Measurements from ENCODE around the gene FXYD2.
"Not testable (repeated sequence)": the region's sequence is repeated elsewhere in the genome, so short reads cannot be mapped to it uniquely, and the experiment has no call there.

The FXYD2 gene

DNA sequence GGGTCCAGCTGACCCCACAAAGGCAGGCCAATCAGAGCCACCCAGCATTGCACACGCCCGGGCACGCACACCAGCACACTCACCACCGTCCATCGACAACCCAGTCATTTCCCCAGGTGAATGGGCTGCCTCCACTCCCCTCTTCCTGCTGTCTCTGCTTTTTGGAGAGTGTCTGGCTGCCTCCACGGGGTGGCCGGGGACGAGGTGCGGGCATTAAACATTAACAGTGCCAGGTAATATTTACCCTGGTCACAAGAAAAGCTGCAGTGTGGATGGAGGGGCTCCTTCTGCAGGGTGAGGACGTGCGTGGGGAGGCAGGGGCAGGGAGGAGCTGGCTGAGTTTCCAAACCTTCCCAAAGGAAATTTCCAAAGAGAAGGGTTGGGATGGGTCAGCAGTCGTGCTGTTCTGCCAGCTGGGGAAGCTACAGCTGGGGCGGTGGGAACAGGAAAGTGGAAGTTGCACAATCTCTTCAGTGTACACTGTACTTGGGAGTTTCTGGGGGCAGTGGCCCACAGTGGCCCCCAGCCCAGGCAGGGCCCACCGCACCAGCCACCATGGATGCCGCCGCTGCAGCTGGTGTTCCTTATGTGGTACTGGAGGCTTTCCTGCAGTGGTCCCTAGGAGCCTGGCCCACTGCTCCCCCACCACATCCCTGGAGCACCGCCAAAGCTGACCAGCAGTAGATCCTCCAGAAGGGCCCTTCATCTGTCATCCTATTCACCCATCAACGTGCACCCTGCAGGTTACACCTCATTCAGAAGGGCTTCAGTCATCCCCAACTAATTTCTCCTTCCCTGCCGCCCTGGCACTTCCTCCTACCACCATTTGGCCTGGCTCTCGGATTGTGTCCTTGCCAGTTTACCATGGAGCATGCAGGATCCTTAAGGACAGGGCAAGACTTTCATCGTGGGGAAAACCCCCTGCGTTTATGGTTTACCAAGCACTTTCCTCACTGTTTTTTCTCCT is at the start of gene FXYD2:
FXYD2 (minus strand) TSS at position 174 of the 967 bp plus-strand sequence; CDS start at position 108, 66 bp downstream.
- no peak for ATAC-seq

DNA sequence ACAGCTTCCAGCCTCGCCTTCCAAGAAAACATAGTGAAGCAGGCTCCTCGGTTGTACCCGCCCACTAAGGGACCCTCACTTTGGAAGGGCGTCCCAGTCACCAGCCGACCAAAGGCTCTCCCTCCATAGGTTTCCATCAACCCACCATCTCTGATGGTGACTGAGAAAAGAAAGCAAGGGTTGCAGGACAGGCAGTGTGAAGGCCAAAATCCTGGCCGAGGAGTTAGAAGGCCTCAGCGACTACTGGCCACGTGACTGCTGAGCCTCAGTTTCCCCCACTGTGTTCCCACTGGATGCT is 49.2 kb upstream of the FXYD2 start:
- ATAC-seq: no peak

DNA sequence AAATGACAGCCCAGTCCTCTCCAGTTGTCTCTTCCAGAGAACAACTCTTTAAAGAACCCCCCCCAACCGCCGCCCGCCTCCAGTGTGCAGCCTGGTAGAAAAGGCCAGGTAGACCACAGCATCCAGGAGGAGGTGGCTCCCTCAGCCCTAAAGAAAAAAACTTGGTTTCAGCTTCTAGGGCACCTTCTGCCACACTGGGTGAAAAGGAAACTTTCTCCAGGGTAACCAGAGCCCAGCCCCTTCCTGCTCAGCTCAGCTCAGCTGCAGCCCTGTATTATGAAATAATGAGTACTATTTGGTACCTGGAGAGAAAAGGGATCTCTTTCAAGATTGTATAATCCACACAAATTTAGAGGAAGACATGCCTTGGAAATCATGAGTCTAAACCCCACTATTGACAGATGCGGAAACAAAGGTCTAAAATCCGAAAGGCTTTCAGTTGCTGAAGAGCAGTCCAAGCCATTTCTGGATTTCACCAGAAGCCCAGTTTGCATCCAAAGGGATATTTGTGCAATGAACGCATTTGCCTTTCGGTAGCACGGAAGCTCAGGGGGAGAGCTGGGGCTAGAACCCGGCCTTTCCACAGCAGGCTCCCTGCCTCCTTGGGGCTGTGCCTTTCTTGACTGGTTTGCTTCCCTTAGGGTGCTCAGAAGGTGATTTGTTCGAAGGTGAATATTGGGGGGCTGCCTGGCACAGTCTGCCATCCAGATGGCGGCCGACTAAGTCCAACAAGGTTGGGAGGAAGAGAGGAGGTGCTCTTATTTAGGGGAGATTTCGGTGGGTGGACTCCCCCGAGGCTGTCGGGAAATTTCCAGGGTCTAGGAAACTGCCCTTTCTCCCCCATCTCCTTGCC is 48.7 kb upstream of the FXYD2 start:
- ATAC-seq: no peak

DNA sequence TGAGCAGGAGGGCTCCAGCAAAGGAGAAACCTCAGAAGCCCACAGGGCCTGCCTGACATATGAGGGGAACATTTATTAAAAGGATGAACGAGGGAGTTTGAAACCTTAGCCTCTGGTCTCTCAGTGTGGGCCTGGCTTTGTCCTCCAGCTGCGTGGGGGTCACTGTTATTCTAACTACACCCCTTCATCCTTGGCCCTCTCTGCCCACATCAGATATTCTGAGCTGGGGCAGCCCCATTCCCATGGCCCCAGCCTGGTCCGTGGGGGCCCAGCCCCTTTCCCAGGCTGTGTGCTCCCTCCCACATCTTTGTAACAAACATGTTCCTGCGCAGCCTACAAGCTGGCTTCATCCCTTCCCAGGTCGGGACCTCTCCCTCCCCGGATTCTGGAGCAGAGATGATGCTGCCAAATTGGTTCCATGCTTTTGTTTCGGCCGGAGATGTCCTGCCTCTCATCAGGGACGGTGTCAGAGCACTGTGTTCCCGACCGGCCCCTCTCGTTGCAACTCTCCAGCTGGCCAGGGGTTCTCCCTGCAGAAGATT is 47.9 kb upstream of the FXYD2 start:
- ATAC-seq: no peak

DNA sequence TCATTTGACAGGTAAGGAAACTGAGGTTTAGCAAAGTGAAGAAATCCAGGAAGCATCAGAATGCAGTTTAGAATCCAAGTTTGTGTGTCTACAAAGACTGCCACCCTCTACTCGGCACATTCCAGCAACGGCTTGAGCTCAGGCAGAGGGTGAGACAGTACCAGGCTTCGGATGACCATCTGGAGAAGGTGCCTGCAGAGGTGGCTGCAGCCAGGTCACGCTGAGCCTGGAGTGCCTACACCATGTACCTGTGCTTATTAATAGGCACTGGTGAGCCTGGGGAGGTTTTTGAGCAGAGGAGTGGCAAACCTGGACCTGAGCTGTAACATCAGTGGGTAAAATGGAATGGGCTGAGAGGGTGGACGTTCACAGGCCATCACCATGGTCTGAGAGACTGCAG is 47.2 kb upstream of the FXYD2 start:
- no peak for ATAC-seq

DNA sequence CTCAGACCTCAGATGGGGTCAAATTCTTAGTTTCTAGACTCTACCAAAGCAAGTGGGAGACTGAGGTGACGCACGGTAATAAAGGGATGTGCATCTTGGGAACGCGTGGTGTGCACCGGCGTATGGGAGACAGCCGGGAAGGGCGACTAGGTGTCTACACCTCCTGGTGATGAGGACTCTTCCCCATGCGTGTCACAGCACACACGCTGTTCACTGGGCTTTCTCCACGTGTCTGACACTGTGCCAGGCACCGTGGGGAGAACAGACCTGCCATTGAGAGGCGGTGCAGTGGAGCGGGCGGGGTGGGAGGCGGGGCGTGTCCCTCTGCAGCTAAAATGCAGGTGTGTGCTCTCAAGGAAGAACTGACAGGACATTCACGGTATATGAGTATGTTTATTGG is 46.6 kb upstream of the FXYD2 start:
- no peak for ATAC-seq

DNA sequence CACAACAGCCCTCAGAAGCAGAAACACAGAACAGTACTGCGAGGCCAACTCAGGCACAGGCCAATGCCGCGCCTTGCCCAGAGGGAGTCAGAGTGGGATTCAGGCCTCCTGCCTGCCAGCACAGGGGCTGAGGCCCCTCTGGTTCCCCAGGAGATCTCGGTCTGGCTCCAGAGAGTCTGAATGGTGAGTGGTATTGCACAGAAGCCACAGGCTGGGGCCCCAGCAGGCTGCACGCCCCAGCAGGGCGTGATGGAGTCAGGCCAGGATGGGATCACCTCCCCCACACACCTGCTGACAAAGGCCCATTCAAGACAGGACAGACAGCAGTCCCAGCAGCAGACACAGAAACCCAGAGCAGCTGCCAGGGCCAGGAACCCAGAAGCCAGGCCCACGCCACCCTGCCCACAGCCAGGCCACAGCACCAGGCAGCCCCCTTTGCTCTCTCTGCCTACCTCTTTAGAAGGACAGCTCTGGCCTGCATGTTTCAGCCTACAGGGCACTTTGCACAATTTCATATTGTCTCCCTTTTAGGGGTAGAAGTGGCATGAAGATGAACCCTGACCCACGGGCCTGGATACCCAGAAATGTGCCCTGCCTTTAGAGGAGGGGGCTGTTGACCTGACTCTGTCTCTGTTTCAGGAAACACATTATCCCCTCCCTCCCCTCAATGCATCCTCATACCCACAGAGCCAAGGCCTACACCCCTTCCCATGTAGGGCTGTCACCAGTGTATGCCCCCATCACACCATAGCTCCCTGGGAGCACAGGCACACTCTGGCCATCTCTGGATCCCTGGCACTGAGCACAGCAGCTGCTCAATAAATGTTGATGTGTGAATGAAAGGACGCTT is 45.8 kb upstream of the FXYD2 start:
- no peak for ATAC-seq

DNA sequence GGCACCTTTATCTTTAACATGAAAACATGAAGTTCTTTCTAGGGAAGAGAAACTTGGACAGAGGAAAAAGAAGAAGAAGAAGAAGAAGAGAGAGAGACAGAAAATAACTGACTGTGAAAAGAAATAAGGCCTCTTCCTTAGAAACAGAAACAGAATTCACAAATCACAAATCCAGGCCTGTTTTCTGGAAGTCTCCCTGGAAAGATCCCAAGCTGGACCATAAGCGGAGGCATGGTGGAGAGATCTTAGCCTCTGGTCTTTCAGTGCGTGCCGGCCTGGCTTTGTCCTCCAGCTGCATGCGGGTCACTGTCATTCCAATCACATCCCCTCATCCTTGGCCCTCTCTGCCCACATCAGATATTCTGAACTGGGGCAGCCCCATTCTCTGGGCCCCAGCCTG is 45.1 kb upstream of the FXYD2 start:
- ATAC-seq: no peak

DNA sequence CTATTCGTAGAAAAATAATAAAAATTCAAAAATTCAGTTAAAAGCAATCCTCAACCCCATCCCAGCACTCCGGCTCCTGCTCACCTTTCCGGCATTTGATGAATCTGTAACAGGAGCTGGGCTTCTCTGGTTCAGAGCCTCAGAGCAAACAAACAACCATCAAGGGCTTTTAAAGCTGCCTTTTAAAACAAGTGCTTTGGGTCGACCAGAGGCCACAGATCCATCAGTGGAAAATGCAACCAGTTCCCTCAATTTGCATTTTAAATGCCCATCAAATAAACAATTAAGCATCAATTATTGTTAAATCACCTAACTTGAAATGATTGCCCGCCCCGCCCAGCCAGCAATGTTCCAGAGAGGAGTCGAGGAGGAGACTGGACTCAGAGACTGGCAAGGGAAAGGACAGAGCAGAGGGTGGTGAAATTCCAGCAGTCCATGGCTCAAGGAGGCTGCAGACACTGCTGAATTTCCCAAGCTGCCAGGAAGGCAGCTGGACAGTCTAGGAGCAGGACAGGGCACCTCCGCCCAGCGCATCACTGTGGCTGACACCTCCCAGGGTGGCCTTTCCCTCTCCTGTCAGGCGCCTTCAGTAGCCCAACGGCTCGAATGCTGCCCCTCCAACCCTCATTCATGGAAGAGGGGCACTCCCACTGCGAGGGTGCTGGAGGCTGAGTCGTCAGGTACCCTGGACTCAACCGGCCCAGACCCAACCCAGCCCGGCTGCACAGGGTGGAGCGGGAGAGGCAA is 44.4 kb upstream of the FXYD2 start:
- ATAC-seq: no peak

DNA sequence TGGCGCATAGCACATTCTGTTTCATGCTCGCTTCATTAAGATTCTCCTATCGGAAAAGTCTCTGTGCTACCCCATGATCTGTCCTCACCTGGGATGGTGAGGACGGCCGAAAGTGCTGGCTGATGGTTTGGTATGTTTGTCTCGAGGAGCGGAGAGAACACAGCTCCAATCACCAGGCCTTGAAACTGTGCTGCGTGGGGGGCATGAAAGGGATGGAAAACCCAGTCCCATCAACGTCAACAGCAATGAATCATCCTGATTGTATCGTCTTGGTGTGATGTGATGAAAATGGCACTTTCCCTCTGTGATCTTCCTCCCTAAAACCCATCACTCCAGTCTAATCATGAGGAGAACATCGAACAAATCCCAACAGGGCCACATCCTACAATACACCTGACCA is 43.5 kb upstream of the FXYD2 start:
- ATAC-seq: no peak

DNA sequence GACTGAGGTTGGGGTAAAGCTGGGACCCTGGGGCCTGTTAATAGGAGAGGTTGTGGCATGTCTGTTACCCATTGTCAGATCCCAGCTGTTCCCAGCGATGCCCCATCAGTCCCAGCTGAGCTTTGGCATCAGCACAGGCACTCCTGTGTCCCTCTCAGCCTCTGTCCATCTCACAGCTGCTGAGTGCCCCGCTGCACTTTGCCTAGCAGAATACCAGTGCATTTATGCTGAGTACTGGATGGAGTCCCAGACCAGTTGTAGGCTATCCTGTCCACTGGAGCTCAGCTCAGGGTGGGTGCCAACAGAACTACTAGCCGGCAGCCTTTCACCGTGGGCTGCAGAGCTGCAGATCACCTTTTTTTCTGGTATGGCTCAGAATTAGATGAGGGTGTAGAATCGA is 42.0 kb upstream of the FXYD2 start:
- ATAC-seq: no peak

DNA sequence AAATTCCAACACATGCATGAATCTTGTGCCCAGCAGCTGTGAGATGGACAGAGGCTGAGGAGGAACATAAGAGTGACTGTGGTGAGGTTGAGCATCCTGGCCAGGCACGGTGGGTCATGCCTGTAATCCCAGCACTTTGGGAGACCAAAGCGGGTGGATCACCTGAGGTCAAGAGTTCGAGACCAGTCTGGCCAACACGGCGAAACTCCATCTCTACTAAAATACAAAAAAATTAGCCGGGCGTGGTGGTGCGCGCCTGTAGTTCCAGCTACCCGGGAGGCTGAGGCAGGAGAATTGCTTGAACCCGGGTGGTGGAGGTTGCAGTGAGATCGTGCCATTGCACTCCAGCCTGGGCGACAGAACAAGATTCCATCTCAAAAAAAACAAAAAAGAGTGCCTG is 41.0 kb upstream of the FXYD2 start:
- not testable (repeated sequence) for ATAC-seq

DNA sequence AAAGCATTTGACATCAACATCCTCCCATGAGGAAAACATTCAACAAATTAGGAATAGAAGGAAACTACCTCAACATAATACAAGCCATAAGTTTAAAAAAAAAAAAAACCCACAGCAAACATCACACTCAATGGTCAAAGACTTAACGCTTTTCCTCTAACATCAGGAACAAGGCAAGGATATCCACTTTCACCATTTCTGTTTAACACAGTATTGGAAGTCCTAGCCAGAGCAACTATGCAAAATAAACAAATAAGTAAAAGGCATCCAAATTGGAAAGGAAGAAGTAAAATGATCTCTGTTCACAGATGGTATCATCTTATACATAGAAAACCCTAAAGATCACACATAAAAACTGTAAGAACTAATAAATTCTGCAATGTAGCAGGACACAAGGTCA is 38.8 kb upstream of the FXYD2 start:
- ATAC-seq: no peak

DNA sequence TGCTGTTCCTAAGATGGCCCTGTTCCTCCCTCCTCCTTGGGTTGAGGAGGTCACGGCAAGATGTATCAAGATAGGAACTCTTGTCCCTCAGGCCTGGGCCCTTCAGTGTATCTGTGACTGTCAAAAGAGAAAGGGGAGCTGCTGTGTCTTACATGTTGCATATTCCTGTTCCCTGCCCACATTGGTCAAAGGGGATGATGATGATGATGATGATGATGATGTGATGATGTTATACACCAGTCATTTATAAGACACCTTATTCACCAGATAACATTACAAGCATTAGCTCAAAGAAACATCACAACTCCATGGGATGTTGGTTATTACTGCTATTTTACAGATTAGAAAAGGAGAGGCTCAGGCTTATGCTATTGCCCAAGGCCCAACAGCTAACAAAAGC is 38.2 kb upstream of the FXYD2 start:
- ATAC-seq: no peak

DNA sequence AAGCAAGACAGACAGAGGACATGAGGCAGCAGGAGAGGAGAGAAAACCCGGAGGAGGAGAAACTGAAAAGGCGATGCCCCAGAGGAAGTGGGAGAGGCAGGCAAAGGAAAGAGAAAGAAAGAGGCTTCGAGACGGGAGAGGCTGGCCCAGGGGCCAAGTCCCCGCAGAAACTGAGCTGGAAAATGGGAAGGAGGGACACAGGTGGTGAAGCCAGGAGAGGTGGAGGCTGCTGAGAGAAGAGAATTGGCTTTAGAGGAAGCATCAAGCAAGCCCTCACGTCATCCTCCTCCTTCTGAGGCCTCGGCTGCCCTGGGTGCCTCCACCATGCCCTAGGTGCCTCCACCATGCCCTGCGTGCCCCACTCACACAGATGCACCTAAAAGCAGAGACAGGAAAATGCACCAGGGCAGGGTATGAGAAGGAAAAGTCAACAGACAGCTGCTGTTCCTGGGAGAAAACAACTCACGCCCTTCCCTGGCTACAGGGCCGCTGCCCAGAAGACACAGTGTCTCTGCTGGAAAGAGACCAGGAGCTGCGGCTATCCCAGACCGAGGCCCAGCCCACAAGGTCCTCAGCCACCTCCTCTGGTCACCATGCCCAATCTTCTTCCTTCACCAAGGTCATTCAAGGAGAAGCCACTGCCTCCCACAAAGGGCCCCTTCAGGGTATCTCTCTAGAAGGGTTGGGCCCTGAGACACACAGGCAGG is 37.6 kb upstream of the FXYD2 start:
- ATAC-seq: no peak

DNA sequence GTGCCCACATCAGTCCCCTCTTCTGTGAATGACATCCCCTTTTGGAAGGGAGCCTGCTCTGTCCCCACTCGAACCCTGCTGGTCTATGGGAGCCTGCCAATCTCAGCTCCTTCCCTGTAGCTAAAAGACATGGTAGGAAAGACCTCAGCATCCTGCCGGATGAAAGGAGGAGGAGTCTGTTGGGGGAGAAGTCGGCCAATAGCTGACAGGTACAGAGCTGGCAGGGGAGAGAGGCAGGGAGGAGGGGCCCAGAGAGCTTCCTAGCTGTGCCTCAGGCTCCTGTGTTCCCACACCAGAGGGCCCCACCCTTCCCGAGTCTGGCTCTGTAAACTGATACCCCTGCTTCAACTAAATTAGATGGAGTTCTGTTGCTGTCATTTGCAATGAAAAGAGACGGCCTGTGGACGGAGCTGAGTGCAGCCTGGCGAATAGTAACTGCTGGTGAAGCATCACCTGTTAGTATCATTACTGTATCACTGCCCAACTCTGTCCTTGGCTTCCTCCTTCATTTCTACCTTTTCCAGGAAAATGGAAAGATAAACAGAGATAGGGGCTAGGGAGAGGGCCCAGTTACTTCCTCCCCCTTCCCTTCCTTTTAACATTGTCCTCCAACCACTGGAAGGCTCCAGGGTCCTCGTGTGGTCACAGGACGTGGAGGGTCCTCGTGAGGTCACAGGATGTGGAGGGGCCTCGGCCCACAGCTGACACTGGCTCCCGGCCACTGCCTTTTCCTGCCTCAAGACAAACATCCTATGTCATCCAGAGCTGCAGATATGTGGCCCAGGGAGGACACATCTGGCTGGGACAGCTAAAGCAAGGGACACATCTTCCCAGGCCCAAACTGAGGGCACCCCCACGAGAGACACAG is 36.8 kb upstream of the FXYD2 start:
- ATAC-seq: no peak

DNA sequence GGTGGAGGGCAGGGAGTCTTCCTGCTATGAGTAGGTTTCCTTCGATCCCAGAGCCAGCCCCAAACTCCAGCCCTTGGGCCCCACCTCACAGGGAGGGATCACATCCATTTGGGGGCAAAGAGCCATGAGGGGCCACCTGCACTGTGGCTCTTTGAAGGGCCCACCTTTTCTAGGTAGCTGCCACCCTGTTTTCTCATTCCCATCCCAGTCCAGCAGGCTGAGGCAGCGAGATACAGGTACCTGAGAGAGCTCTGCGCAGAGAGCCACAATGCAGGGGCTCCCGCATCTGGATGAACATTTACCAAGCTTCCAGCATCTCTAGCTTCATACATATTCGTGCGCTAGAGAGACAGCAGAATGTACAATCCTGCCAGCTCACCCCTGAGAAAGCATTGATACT is 35.6 kb upstream of the FXYD2 start:
- ATAC-seq: no peak

DNA sequence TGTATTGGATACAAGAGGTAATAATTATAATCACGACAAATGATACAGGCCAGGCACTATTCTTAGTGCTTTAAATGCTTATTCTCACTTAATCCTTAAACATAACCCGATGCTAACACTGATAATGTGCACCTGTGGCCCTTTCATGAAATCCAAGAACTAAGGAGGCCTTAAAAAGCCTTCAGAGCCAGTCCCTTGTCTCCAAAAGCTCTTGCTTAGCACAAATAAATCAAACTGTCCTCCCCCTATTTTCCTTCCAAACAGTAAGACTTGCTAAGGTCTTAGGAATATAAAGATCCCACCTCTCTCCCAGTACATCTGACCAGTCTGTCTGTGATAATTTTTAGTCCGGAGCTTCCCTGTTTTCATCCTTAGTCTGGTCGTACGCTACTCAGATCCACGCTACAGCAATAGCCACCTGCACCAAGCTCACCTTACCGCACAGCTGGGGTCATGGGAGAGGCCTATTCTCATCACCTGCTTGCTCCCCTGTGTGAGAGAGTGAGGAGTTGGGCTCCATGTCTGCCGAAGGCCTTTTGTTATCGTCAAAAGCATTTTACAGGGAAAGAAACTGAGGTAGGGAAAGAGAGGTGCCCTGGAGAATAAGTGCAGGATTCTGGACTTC is 35.1 kb upstream of the FXYD2 start:
- no peak for ATAC-seq

DNA sequence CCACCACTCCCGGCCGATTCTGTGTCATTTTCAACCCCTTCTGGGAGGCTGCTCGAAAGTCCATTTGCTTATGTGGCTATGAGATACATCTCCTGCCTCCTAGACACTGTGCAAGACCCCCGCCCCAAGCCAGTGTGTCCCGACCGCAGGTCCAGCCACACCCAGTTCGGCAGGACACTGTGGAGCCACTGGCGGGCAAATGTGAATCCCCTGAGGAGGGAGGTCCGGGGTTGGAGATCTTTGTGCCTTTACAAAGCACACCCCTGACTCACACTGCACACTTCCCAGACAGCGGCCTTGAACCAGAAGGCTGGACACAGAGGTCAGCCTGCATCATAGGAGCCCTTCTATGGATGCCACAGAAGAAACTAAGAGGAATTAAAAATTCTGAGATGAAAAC is 34.5 kb upstream of the FXYD2 start:
- no peak for ATAC-seq
